Esophagus muscularis mucosa (tissue), 4 donors: ENCODE measurements around the gene NEXN.

Experiments
- EP300 ChIP-seq: sonication (generic); formaldehyde crosslinking; IDR thresholded peaks from one replicate; pipeline ENCODE4 v1.6.1; 2017; ENCODE audit warnings: antibody characterized with exemption
- POLR2A ChIP-seq: fragments of 450-650 bp; IDR thresholded peaks from one replicate; pipeline ENCODE4 v1.6.1; 2017; ENCODE audit warnings: antibody characterized with exemption, moderate library complexity, mild to moderate bottlenecking, low read depth
- POLR2AphosphoS5 ChIP-seq, 2 donors: sonication (generic); formaldehyde crosslinking; IDR thresholded peaks; one replicate each; pipeline ENCODE4 v1.6.1; 2017; ENCODE audit warnings: antibody characterized with exemption in 2 of 2
- TF ChIP-seq, protein P1 (sequence below), 3 experiments: fragments of 200-600 bp in 2 of 3; fragments of 450-650 bp in 1 of 3; sonication (generic) in 2 of 3; IDR thresholded peaks; one replicate each; pipeline ENCODE4 v1.5.1; 2017 to 2019; ENCODE audit warnings: antibody characterized with exemption in 3 of 3, mild to moderate bottlenecking in 2 of 3, moderate library complexity in 1 of 3

DNA sequence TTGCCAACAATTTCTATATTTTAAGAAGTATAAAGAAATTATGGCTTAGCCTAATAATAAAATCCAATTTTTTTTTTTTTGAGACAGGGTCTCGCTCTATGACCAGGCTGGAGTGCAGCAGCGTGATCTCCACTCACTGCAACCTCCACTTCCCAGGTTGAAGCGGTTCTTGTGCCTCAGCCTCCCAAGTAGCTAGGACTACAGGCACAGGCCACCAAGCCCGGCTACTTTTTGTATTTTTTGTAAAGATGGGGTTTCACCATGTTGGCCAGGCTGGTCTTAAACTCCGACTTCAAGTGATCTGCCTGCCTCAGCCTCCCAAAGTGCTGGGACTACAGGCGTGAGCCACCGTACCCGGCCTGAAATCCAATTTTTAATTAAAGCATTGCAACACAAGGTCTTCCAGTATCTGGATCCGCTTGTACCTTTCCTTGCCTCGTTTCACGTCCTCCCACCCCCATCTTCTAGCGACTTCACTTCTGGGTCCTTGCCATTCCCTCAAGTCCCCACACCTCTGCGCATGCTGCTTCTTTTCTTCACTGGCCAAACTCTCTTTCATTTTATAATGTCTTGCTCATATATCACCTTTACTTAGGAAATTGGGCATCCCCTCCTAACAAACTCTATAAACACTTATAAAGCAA lies 88.1 kb downstream of the NEXN start:
- TF ChIP-seq, protein P1, sequence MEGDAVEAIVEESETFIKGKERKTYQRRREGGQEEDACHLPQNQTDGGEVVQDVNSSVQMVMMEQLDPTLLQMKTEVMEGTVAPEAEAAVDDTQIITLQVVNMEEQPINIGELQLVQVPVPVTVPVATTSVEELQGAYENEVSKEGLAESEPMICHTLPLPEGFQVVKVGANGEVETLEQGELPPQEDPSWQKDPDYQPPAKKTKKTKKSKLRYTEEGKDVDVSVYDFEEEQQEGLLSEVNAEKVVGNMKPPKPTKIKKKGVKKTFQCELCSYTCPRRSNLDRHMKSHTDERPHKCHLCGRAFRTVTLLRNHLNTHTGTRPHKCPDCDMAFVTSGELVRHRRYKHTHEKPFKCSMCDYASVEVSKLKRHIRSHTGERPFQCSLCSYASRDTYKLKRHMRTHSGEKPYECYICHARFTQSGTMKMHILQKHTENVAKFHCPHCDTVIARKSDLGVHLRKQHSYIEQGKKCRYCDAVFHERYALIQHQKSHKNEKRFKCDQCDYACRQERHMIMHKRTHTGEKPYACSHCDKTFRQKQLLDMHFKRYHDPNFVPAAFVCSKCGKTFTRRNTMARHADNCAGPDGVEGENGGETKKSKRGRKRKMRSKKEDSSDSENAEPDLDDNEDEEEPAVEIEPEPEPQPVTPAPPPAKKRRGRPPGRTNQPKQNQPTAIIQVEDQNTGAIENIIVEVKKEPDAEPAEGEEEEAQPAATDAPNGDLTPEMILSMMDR (IDR thresholded peaks at IDR 0.05), result no peak
- TF ChIP-seq POLR2A (no peak), EP300 (no peak), POLR2AphosphoS5 (IDR thresholded peaks at IDR 0.05) (no peak)
